Prostate gland (tissue), 2 donors: ENCODE measurements around the gene A3GALT2.

Source experiments
- CTCF ChIP-seq, 4 experiments: fragments of 200-600 bp in 2 of 4; fragments of 450-650 bp in 2 of 4; sonication (generic) in 2 of 4; IDR thresholded peaks; 1 replicate in 3 of 4; 2 replicates in 1 of 4; pipeline ENCODE4 v1.5.1; 2016 to 2019; ENCODE audit warnings: antibody characterized with exemption in 4 of 4, mild to moderate bottlenecking in 2 of 4, moderate library complexity in 2 of 4
- POLR2A ChIP-seq: fragments of 450-650 bp; IDR thresholded peaks from one replicate; pipeline ENCODE4 v1.6.1; 2016; ENCODE audit warnings: antibody characterized with exemption, mild to moderate bottlenecking
- POLR2AphosphoS5 ChIP-seq: sonication (generic); formaldehyde crosslinking; IDR thresholded peaks from one replicate; pipeline ENCODE4 v1.6.1; 2017; ENCODE audit warnings: antibody characterized with exemption

GRCh38 chr1:33317354-33317753 lies 3.5 kb downstream of the A3GALT2 start:
- TF ChIP-seq POLR2A = no peak
- no peak for TF ChIP-seq CTCF (IDR thresholded peaks at IDR 0.05)
- no peak for TF ChIP-seq POLR2AphosphoS5
